Panc1 (cell line): ENCODE measurements around the gene ATP6V0E2. TPM values are rescaled to one million over a fixed set of nuclear protein-coding genes. Genes with fewer than 3 reads are reported as not detected.

Source experiments
- ATAC-seq: fragments of 200-7000 bp; cut with Tn5 transposase; 2 replicates; pipeline ENCODE4 v1.9.1; 2020; ENCODE audit warnings: mild to moderate bottlenecking, moderate library complexity
- BruUV-seq: library from RNA; stranded (reverse); fragments of 400-500 nt; replicated peaks from 2 replicates; lab custom pipeline; 2021; lab: Mats Ljungman, UMichigan
- CTCF ChIA-PET: fragments of 300-600 bp; sonication (Branson Sonifier 250); formaldehyde crosslinking; loops from one replicate; lab custom pipeline; 2022; ENCODE audit warnings: antibody characterized with exemption; lab: Charles Lee
- POLR2A ChIA-PET: fragments of 300-600 bp; sonication (Branson Sonifier 250); formaldehyde crosslinking; loops from one replicate; lab custom pipeline; 2022; ENCODE audit warnings: antibody characterized with exemption; lab: Charles Lee
- DNase-seq: peaks from one replicate; pipeline ENCODE4 v3.0.0-alpha.2; 2010; ENCODE audit warnings: low read depth, low spot score
- H3K27ac ChIP-seq: 2 replicates; pipeline ENCODE4 v1.5.1; 2011; ENCODE audit warnings: mild to moderate bottlenecking, low read length, inconsistent platforms
- H3K27me3 ChIP-seq: fragments of 200-500 bp; sonication (Bioruptor generic); 2 replicates; pipeline ENCODE4 v1.6.0; 2014; ENCODE audit warnings: low read length, inconsistent platforms; ENCODE audit not compliant: control insufficient read depth, insufficient read depth
- H3K36me3 ChIP-seq: fragments of 200-500 bp; sonication (Bioruptor generic); 2 replicates; pipeline ENCODE4 v1.5.1; 2014; ENCODE audit warnings: inconsistent platforms, mild to moderate bottlenecking, low read length, moderate library complexity; ENCODE audit not compliant: control insufficient read depth, insufficient read depth
- H3K4me1 ChIP-seq: 2 replicates; pipeline ENCODE4 v1.5.1; 2011; ENCODE audit warnings: inconsistent platforms, mild to moderate bottlenecking, low read length, moderate library complexity; ENCODE audit not compliant: control insufficient read depth, insufficient read depth
- H3K4me3 ChIP-seq, 2 experiments: 2 replicates each; pipeline ENCODE4 v1.5.1; 2011 to 2012; ENCODE audit warnings: low read depth in 2 of 2, low read length in 2 of 2, mild to moderate bottlenecking in 2 of 2, inconsistent platforms in 1 of 2, moderate library complexity in 1 of 2
- H3K9me3 ChIP-seq: fragments of 200-500 bp; sonication (Bioruptor generic); 2 replicates; pipeline ENCODE4 v1.5.1; 2014; ENCODE audit warnings: low read depth, mild to moderate bottlenecking, inconsistent platforms, low read length, moderate library complexity; ENCODE audit not compliant: control insufficient read depth, insufficient read depth
- CTCF ChIP-seq: fragments of 450-650 bp; IDR thresholded peaks from 2 replicates; pipeline ENCODE4 v1.5.1; 2017; ENCODE audit warnings: mild to moderate bottlenecking
- POLR2AphosphoS5 ChIP-seq: IDR thresholded peaks from 2 replicates; pipeline ENCODE4 v1.6.1; 2012; ENCODE audit warnings: mild to moderate bottlenecking, low read depth, low read length, moderate library complexity
- SIN3A ChIP-seq: IDR thresholded peaks from 2 replicates; pipeline ENCODE4 v1.6.1; 2012; ENCODE audit warnings: low read depth, mild to moderate bottlenecking, low read length, moderate library complexity, borderline replicate concordance; ENCODE audit not compliant: insufficient read depth
- TCF7L2 ChIP-seq: IDR thresholded peaks from 2 replicates; pipeline ENCODE4 v1.6.1; 2011; ENCODE audit warnings: mild to moderate bottlenecking, low read depth, low read length, inconsistent platforms
- in situ Hi-C: cut with HindIII; loops from 2 replicates; pipeline ENCODE4 v1.10.0; 2016; ENCODE audit warnings: low sequenced_read_pairs, low pct_unique_long_range_greater_than_20kb
- intact Hi-C: fragments of 100-400 bp; cut with micrococcal nuclease; formaldehyde crosslinking; loops from one replicate; pipeline ENCODE4 v1.10.0; 2022; ENCODE audit not compliant: unreplicated experiment
- total RNA-seq: library from RNA; stranded (reverse); gene quantifications from one replicate; pipeline ENCODE4 v1.2.1, GENCODE V29; 2021; ENCODE audit not compliant: unreplicated experiment
- TF ChIP-seq, protein P1 (sequence below), 2 experiments: IDR thresholded peaks; 2 replicates each; pipeline ENCODE4 v1.6.1; 2011 to 2012; ENCODE audit warnings: low read depth in 2 of 2, control low read depth in 1 of 2, low read length in 1 of 2, mild to moderate bottlenecking in 1 of 2, moderate library complexity in 1 of 2; ENCODE audit not compliant: insufficient read depth in 1 of 2

The ATP6V0E2 gene
- total RNA-seq, 1 experiment from 2014 or later: 44.7 TPM

DNA sequence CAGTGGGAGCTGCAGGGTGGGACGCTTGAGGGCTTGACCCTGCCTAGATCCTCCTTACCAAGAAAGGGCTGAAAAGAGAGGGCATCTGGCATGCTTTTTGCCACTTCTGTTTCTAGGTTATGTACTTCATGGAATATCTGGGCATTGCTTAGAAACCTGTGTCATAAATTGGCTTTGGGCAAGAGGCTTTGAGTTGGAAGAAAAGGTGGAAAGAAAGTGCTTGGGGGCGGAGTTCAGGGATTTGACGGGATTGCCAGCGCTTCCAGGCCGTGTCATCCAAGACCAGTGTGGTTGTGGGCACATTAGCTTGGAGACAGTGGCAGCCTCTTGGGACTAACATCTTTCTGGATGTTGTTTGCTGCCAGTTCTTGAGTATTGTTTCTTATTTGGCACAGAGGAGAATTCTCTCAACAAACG, 34.8 kb upstream of the ATP6V0E2 start:
- ATAC-seq (no peak; the same call in 1 of the 2 replicates), DNase-seq (no peak)
- no peaks in the 10 kb centered on the region for H3K27me3 ChIP-seq
- POLR2A ChIA-PET: no interaction called here
- H3K36me3 ChIP-seq: no peaks in the 10 kb centered on the region; the same call in 1 of the 2 replicates
- in situ Hi-C loops (no loop called here), intact Hi-C loops (no loop called here)
- TF ChIP-seq POLR2AphosphoS5 (no peak), SIN3A (no peak), CTCF (no peak), TCF7L2 (no peak)
- TF ChIP-seq, protein P1, sequence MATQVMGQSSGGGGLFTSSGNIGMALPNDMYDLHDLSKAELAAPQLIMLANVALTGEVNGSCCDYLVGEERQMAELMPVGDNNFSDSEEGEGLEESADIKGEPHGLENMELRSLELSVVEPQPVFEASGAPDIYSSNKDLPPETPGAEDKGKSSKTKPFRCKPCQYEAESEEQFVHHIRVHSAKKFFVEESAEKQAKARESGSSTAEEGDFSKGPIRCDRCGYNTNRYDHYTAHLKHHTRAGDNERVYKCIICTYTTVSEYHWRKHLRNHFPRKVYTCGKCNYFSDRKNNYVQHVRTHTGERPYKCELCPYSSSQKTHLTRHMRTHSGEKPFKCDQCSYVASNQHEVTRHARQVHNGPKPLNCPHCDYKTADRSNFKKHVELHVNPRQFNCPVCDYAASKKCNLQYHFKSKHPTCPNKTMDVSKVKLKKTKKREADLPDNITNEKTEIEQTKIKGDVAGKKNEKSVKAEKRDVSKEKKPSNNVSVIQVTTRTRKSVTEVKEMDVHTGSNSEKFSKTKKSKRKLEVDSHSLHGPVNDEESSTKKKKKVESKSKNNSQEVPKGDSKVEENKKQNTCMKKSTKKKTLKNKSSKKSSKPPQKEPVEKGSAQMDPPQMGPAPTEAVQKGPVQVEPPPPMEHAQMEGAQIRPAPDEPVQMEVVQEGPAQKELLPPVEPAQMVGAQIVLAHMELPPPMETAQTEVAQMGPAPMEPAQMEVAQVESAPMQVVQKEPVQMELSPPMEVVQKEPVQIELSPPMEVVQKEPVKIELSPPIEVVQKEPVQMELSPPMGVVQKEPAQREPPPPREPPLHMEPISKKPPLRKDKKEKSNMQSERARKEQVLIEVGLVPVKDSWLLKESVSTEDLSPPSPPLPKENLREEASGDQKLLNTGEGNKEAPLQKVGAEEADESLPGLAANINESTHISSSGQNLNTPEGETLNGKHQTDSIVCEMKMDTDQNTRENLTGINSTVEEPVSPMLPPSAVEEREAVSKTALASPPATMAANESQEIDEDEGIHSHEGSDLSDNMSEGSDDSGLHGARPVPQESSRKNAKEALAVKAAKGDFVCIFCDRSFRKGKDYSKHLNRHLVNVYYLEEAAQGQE (IDR thresholded peaks at IDR 0.05; ENCODE audit: insufficient read depth in 1 of 2, low read depth in 2 of 2, low read length in 1 of 2): no peak
- H3K4me1 ChIP-seq: peaks cover 11% of the 10 kb centered on the region; the same call in 1 of the 2 replicates
- peak overlapping the region; percentile 77 to 87 for H3K4me3 ChIP-seq
- no TSS peak for BruUV-seq
- H3K27ac ChIP-seq: peak overlapping the region; percentile 72
- CTCF ChIA-PET: no interaction called here
- no peaks in the 10 kb centered on the region for H3K9me3 ChIP-seq

DNA sequence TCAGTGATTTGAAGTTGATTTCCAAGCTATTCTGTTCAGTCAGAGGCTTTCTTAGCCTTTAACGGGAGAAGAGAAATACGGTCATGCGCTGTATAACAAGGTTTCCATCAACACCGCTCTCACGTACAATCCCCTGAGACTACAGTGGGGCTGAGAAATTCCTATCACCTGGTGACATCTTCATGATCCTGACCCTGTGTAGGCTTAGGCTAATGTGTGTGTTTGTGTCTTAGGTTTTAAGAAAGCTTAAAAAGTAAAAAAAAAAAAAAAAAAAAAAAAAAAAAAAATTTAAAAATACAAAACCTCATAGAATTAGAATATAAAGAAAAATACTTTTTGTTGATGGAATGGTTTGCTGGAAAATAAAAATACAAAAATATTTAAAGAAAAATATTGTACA, 33.8 kb upstream of the ATP6V0E2 start:
- ChIA-PET POLR2A (interaction anchor here (0.7 kb wide), 2 partner anchors 15 to 32 kb away, joined by 4 to 12 read pairs; no protein-coding TSS in a partner anchor), CTCF (interaction anchor here (0.7 kb wide), 1 partner anchor 1036 kb away, joined by 17 read pairs; no protein-coding TSS in a partner anchor)
- peaks cover 11% of the 10 kb centered on the region; the same call in 1 of the 2 replicates for H3K4me1 ChIP-seq
- no peaks in the 10 kb centered on the region for H3K27me3 ChIP-seq
- H3K36me3 ChIP-seq: no peaks in the 10 kb centered on the region; the same call in 1 of the 2 replicates
- intact Hi-C loops (no loop called here), in situ Hi-C loops (no loop called here)
- no TSS peak for BruUV-seq
- H3K9me3 ChIP-seq: no peaks in the 10 kb centered on the region
- H3K4me3 ChIP-seq: no peak overlapping the region
- no peak overlapping the region for H3K27ac ChIP-seq
- ATAC-seq (no peak), DNase-seq (no peak)
- no peak for TF ChIP-seq TCF7L2
- no peak for TF ChIP-seq CTCF
- TF ChIP-seq SIN3A: no peak
